ENCODE measurements around the gene FAM228B. TPM values are rescaled to one million over a fixed set of nuclear protein-coding genes. Genes with fewer than 3 reads are reported as not detected.

Gene FAM228B
- total RNA-seq, 2 donors from 2014 or later = 17.7 to 20.6 TPM

DNA sequence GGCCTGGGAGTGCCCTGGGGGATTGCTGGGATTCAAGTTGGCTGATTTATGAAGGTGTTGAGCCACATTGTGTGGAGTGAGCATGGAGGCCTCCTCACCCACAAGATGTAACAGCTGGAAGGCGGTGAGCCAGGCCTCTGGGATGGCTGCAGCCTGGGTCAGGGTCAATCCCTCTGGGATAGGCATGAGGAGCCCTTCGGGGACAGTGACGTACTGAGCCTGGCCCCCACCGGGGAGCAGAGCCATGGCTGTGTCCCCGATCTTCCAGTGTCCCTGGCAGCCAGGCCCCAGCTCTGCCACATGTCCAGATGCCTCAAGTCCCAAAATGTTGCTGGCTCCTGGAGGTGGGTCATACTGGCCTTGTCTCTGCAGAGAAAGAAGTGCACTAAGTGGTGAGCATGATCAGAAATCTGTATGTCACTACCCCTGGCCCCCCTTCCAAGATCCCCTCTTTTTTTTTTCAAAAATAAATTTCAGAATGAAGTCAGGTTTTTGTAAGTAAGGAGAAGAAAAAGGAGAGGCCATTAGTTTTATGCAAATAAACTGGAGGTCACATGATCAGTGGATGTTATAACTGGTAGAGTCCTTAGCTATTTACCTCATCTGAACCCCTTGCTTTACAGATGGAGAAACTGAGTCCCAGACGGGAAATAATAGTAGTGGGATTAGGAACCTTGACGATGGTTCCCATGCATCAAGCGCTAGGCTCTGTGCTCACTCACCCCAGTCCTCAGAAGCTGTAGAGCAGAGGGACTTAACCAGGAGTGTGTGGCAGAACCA, 40.3 kb upstream of the FAM228B start:
- H3K4me3 ChIP-seq = peak overlapping the region in 1 of 2 donors; percentile 59
- H3K27me3 ChIP-seq (replicated peaks; ENCODE audit: insufficient read depth) = no peaks in the 10 kb centered on the region
- TF ChIP-seq, protein P1, sequence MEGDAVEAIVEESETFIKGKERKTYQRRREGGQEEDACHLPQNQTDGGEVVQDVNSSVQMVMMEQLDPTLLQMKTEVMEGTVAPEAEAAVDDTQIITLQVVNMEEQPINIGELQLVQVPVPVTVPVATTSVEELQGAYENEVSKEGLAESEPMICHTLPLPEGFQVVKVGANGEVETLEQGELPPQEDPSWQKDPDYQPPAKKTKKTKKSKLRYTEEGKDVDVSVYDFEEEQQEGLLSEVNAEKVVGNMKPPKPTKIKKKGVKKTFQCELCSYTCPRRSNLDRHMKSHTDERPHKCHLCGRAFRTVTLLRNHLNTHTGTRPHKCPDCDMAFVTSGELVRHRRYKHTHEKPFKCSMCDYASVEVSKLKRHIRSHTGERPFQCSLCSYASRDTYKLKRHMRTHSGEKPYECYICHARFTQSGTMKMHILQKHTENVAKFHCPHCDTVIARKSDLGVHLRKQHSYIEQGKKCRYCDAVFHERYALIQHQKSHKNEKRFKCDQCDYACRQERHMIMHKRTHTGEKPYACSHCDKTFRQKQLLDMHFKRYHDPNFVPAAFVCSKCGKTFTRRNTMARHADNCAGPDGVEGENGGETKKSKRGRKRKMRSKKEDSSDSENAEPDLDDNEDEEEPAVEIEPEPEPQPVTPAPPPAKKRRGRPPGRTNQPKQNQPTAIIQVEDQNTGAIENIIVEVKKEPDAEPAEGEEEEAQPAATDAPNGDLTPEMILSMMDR (IDR thresholded peaks at IDR 0.05) = no peak
- TF ChIP-seq POLR2A (IDR thresholded peaks at IDR 0.05) = no peak
- TF ChIP-seq POLR2AphosphoS5 (IDR thresholded peaks at IDR 0.05) = no peak
- peaks cover 3% of the 10 kb centered on the region for H3K4me1 ChIP-seq (replicated peaks)
- H3K36me3 ChIP-seq = no peaks in the 10 kb centered on the region
- 81% methylated on average over 6 of the region's 8 CpGs for WGBS
- no peak for DNase-seq (ENCODE audit: low spot score)
- intact Hi-C loops (cut with DNase I) = loop anchor here (10.0 kb wide), 1 partner anchor 302 kb away; no protein-coding TSS in a partner anchor
- no peaks in the 10 kb centered on the region for H3K9me3 ChIP-seq
- H3K27ac ChIP-seq = peak overlapping the region; percentile 91 to 93

DNA sequence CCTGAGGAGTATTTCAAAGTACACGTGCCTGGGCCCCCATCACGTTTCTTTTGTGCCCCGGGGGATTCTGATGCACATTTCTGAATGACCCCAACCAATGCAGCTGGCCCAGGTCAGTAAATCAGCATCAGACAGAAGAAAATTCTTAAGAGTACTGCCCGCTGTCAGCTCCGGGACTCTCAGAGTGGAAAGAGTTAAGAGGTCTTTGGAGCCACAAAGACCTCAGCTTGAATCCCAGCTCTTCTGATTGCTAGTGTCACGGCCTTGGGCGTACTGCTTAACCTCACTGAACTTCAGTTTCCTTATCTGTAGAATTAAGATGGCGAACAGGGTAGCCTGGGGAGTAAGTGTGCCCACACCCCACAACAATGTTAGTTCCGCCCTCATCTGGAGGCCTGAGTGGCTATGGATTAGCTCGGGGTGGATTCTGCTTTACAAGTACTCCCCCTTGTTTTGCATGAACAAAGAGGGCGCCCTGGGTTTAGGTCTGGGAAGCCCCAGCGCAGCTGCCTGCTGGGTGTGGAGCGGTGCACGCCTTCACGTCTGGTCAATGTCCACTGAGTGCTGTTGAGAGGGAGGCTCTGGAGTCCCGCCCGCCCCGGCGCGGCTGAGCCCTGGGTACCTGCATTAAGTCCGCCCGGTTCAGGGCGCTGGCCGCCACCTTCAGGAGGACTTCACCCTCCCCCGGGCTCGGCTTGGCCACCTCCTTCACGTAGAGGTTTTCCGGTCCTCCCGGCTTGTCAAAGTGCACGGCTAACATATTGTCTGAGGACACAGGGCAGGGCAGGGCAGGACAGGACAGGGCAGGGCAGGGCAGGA, 39.5 kb upstream of the FAM228B start:
- TF ChIP-seq POLR2AphosphoS5 (IDR thresholded peaks at IDR 0.05) (peak; percentile 26), POLR2A (IDR thresholded peaks at IDR 0.05) (no peak)
- TF ChIP-seq, protein P1 (IDR thresholded peaks at IDR 0.05) = no peak
- H3K9me3 ChIP-seq = no peaks in the 10 kb centered on the region
- H3K27ac ChIP-seq = peak overlapping the region; percentile 91 to 93
- peak; percentile 68 for DNase-seq (ENCODE audit: low spot score)
- 12% methylated on average over 30 of the region's 30 CpGs for WGBS
- intact Hi-C loops (cut with DNase I) = loop anchor here (2.0 to 10.0 kb wide), 3 partner anchors 157 to 301 kb away; partner anchors contain the start of gene ATAD2B
- peak overlapping the region; percentile 45 to 59 for H3K4me3 ChIP-seq
- peaks cover 3% of the 10 kb centered on the region for H3K4me1 ChIP-seq (replicated peaks)
- H3K27me3 ChIP-seq (replicated peaks; ENCODE audit: insufficient read depth) = no peaks in the 10 kb centered on the region
- no peaks in the 10 kb centered on the region for H3K36me3 ChIP-seq

DNA sequence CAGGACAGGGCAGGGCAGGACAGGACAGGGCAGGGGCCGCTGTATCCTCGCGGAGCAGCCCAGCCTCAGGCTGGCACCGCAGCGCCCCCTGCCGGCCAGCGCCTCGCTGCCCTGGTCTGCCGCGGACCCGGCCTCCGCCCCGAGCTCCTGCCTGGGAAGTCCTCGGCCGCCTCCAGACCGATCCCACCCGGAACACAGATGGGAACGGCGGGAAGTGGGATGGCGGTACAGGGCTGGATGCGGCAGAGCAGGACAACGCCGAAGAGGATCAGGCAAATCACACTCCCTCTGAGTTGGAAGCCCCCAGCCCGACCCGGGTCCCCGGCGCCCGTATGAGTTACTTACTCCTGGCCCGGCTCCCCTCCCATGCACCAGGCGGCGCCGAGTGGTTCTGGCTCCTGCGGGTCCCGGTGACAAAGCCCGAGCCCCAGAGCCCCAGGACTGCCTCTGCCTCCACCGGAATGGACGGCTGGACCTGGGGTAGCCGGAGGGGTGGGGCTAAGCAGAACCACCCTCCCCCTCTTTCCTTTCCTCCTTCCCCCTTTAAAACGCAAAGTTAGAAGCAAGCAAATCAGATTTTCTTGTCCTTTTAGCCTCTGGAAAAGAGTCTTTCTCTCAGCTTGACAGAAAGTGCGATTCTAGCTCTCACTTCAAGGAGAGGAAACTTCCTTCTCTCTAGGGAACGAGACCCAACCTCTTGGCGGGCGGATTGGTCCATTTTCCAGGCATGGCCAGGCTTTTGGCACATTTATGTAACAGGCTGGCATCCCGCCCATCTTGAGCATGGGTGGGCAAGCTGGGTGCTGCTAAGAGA, 38.7 kb upstream of the FAM228B start, which contains the start of gene TP53I3:
TP53I3 (minus strand) TSS at position 449 of the 814 bp plus-strand sequence. CDS start 508 bp downstream, outside the sequence.
- no peaks in the 10 kb centered on the region for H3K27me3 ChIP-seq (replicated peaks; ENCODE audit: insufficient read depth)
- TF ChIP-seq, protein P1 (IDR thresholded peaks at IDR 0.05) = peak; percentile 95 to 99 (median 96)
- TF ChIP-seq POLR2A (IDR thresholded peaks at IDR 0.05) = peak; percentile 60
- TF ChIP-seq POLR2AphosphoS5 (IDR thresholded peaks at IDR 0.05) = peak; percentile 37
- peak within 1 kb of the TSS; percentile 45 to 59 for H3K4me3 ChIP-seq
- peak within 1 kb of the TSS; percentile 91 to 93 for H3K27ac ChIP-seq
- intact Hi-C loops (cut with DNase I) = loop anchor here (2.0 to 10.0 kb wide), 3 partner anchors 158 to 300 kb away; partner anchors contain the start of gene ATAD2B
- WGBS = 0% methylated on average over 44 of the region's 44 CpGs
- DNase-seq (ENCODE audit: low spot score) = peak; percentile 84
- H3K36me3 ChIP-seq = no peaks in the 10 kb centered on the region
- no peaks in the 10 kb centered on the region for H3K9me3 ChIP-seq
- H3K4me1 ChIP-seq (replicated peaks) = peaks cover 3% of the 10 kb centered on the region

DNA sequence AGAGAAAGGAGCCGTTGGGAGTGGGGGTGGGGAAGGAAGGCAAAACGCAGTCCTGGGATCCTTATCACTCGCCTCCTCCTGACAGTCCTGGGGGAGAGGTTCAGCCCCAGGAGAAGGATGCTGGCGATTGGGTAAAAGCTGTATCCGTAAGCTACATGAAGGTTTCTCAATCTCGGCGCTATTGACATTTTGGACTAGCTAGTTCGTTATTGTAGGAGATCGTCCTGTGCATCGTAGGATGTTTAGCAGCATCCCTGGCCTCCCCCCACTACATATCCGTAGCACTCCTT, 38.1 kb upstream of the FAM228B start:
- H3K27me3 ChIP-seq (replicated peaks; ENCODE audit: insufficient read depth) = no peaks in the 10 kb centered on the region
- H3K4me1 ChIP-seq (replicated peaks) = peaks cover 3% of the 10 kb centered on the region
- WGBS = 12% methylated on average over 11 of the region's 11 CpGs
- H3K36me3 ChIP-seq = no peaks in the 10 kb centered on the region
- no peak for DNase-seq (ENCODE audit: low spot score)
- no peaks in the 10 kb centered on the region for H3K9me3 ChIP-seq
- H3K4me3 ChIP-seq = peak overlapping the region; percentile 45 to 59
- intact Hi-C loops (cut with DNase I) = loop anchor here (2.0 to 10.0 kb wide), 3 partner anchors 158 to 300 kb away; partner anchors contain the start of gene ATAD2B
- TF ChIP-seq POLR2A (IDR thresholded peaks at IDR 0.05) (no peak), POLR2AphosphoS5 (IDR thresholded peaks at IDR 0.05) (no peak)
- TF ChIP-seq, protein P1 (IDR thresholded peaks at IDR 0.05) = no peak
- peak overlapping the region; percentile 91 to 93 for H3K27ac ChIP-seq

Data from prostate gland (tissue), 2 donors.